K562 (cell line): ENCODE results near the gene BTD. TPM values are rescaled to one million over a fixed set of nuclear protein-coding genes. Genes with fewer than 3 reads are reported as not detected.

Source experiments
- CBX3 ChIP-seq, 2 experiments: IDR thresholded peaks; 1 replicate in 1 of 2; 2 replicates in 1 of 2; pipeline ENCODE4 v1.6.1; 2012; ENCODE audit warnings: inconsistent platforms in 2 of 2, low read length in 2 of 2, borderline replicate concordance in 1 of 2, control low read depth in 1 of 2
- CEBPZ ChIP-seq: fragments of 150-350 bp; IDR thresholded peaks from 2 replicates; pipeline ENCODE4 v1.6.1; 2014; ENCODE audit warnings: low read depth, mild to moderate bottlenecking, low read length, borderline replicate concordance
- CREB5 ChIP-seq: fragments of 250-450 bp; sonication (Bioruptor Pico); IDR thresholded peaks from 2 replicates; pipeline ENCODE4 v1.5.0; 2020; ENCODE audit warnings: mild to moderate bottlenecking
- ELK3 ChIP-seq: fragments of 450-650 bp; formaldehyde crosslinking; IDR thresholded peaks from 2 replicates; pipeline ENCODE4 v1.4.0; 2020; ENCODE audit warnings: mild to moderate bottlenecking
- KAT2B ChIP-seq: IDR thresholded peaks from one replicate; pipeline ENCODE4 v1.6.1; 2012; ENCODE audit warnings: low read depth, mild to moderate bottlenecking, control low read depth, inconsistent platforms, low read length, moderate library complexity
- SETDB1 ChIP-seq: IDR thresholded peaks from one replicate; pipeline ENCODE4 v1.6.1; 2012; ENCODE audit warnings: low read length, control low read depth, inconsistent platforms
- ZNF398 ChIP-seq: fragments of 250-450 bp; sonication (Bioruptor Pico); IDR thresholded peaks from 2 replicates; pipeline ENCODE4 v1.8.0; 2021; ENCODE audit warnings: moderate library complexity, mild to moderate bottlenecking, inconsistent platforms
- ZNF785 ChIP-seq: fragments of 250-450 bp; sonication (Bioruptor Pico); IDR thresholded peaks from 2 replicates; pipeline ENCODE4 v1.4.0; 2020; ENCODE audit warnings: mild to moderate bottlenecking
- polyA plus RNA-seq, 8 experiments: library from polyadenylated mRNA; depleted of rRNA in 4 of 8; stranded (reverse) in 5 of 8; unstranded in 3 of 8; fragments of >200 nt; fragmentation: Nextera tagmentation in 2 of 8; fragmentation: Illumina TruSeq in 1 of 8; extraction: Ambion mirVana in 2 of 8; extraction: Trizol in 1 of 8; gene quantifications; 2 replicates each; pipeline versions ENCODE4 v1.2.1 to v1.2.3, GENCODE V29; 2011 to 2014; ENCODE audit warnings: inconsistent platforms in 1 of 8, missing spikeins in 1 of 8
- total RNA-seq, 7 experiments: library from RNA; depleted of rRNA in 6 of 7; stranded (reverse); fragments of >200 nt in 6 of 7; fragmentation: Illumina TruSeq in 2 of 7; extraction: Trizol in 2 of 7; gene quantifications; 2 replicates each; pipeline versions ENCODE4 v1.2.1 to v1.2.3, GENCODE V29; 2011 to 2021; ENCODE audit warnings: low replicate concordance in 1 of 7

BTD gene
- total and polyA plus RNA-seq, 9 of the 15 experiments (the other 6 are each of a cell fraction or from before 2014, with no cell fraction given): 6.6 to 26.2 (median 10.6) TPM

GRCh38 chr3:15633159-15633558 is 31.6 kb downstream of the BTD start (continued):
- no peak for TF ChIP-seq CEBPZ
- TF ChIP-seq CBX3 (IDR thresholded peaks at IDR 0.05; ENCODE audit: borderline replicate concordance in 1 of 2, low read length in 2 of 2): no peak
- no peak for TF ChIP-seq SETDB1
- TF ChIP-seq ZNF785 (CRISPR knock-in tag): no peak
- TF ChIP-seq KAT2B: no peak
- TF ChIP-seq CREB5: no peak
- no peak for TF ChIP-seq ZNF398 (CRISPR knock-in tag)
- no peak for TF ChIP-seq ELK3 (CRISPR knock-in tag)
